SK-N-MC (cell line): ENCODE data around the gene GASK1B.

ENCODE experiments used
- DNase-seq: peaks from one replicate; pipeline ENCODE4 v3.0.0-alpha.2; 2011; ENCODE audit warnings: low read depth, low spot score
- H3K27ac ChIP-seq: fragments of 200-600 bp; sonication (generic); 2 replicates; pipeline ENCODE4 v1.5.1; 2016; ENCODE audit warnings: mixed run types
- H3K36me3 ChIP-seq: fragments of 200-600 bp; sonication (generic); 2 replicates; pipeline ENCODE4 v1.6.1; 2017; ENCODE audit warnings: antibody characterized with exemption, low read length, mixed read lengths; ENCODE audit not compliant: insufficient read depth
- H3K4me3 ChIP-seq: fragments of 200-600 bp; sonication (generic); 2 replicates; pipeline ENCODE4 v1.5.1; 2016
- H3K9ac ChIP-seq: fragments of 200-600 bp; sonication (generic); 2 replicates; pipeline ENCODE4 v1.8.0; 2017; ENCODE audit warnings: mixed run types, mixed read lengths; ENCODE audit not compliant: insufficient read length
- H3K9me3 ChIP-seq: fragments of 200-600 bp; sonication (generic); 2 replicates; pipeline ENCODE4 v1.6.1; 2017; ENCODE audit warnings: low read depth, mild to moderate bottlenecking, antibody characterized with exemption, low read length, moderate library complexity, mixed read lengths
- EZH2 ChIP-seq: fragments of 200-600 bp; sonication (generic); IDR thresholded peaks from one replicate; pipeline ENCODE4 v1.6.1; 2017; ENCODE audit warnings: antibody characterized with exemption
- FOXP2 ChIP-seq: optimal IDR thresholded peaks from 2 replicates; pipeline ENCODE3; 2011; ENCODE audit warnings: mild to moderate bottlenecking, moderate library complexity; ENCODE audit not compliant: insufficient read depth; ENCODE audit errors: extremely low read length, control extremely low read depth
- POLR2AphosphoS5 ChIP-seq: IDR thresholded peaks from 2 replicates; pipeline ENCODE4 v1.6.1; 2012; ENCODE audit warnings: mild to moderate bottlenecking, low read depth, low read length, borderline replicate concordance

Gene GASK1B

DNA sequence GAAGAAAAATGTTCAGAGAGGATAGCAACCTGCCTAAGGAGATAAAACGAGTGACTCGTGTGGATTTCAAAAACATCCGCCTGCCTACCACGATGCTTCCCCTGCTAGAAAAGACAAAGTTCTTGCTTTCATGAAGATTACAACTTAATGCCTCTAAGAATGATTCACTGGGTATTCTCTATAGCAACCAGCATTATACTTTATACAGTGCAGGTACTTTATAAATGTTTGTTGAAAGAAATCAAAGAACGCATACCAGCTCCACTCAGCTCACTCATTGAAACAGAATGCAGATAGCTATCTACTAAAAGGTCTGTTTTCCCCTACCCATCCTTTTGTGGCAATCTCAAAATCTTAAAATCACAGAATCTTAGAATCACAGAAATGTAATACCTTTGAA lies 33.7 kb downstream of the GASK1B start:
- H3K36me3 ChIP-seq, result no peaks in the 10 kb centered on the region
- H3K4me3 ChIP-seq, result no peak overlapping the region
- H3K27ac ChIP-seq, result no peak overlapping the region
- no peak for TF ChIP-seq EZH2
- TF ChIP-seq FOXP2, result no peak
- TF ChIP-seq POLR2AphosphoS5, result no peak
- H3K9ac ChIP-seq, result no peak overlapping the region
- H3K9me3 ChIP-seq, result no peaks in the 10 kb centered on the region
- no peak for DNase-seq

DNA sequence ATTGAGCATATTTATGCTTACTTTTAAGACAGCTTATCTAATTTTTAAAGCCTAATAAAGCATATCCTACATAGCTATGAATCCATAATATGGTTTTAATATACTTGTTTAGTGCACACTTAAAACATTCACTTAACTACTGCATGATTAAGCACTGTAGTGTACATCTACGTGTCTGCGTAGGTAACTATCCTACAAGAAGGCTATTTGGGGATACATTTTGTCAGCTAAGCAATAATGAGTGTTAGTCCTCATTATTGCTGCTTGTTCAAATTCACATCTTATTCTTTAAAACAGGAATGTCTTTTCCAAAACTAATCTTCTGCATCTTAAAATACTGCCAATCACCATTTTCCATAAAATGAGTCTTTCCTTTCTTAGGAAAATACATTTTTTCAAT lies 38.6 kb downstream of the GASK1B start:
- no peak overlapping the region for H3K27ac ChIP-seq
- no peak for DNase-seq
- H3K36me3 ChIP-seq, result no peaks in the 10 kb centered on the region
- H3K9me3 ChIP-seq, result no peaks in the 10 kb centered on the region
- H3K4me3 ChIP-seq, result no peak overlapping the region
- no peak overlapping the region for H3K9ac ChIP-seq
- no peak for TF ChIP-seq FOXP2
- no peak for TF ChIP-seq POLR2AphosphoS5
- no peak for TF ChIP-seq EZH2

DNA sequence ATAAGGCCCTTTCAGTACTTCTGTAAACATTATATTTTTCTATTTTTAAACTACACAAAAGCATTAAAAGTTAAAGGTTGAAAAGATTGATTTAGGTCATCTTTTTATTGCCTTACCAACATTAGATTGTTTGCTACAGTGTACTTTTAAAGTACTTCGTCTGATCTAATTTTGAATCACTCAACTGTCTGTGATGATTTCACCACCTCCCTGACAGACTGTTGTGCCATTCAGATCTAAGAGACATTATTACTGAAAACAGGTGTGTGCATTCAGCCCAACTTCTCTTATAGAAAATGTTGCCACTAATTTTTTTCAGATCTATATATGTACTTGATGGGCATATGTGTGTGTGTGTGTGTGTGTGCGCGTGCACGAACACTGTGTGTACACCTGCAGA lies 39.3 kb downstream of the GASK1B start:
- TF ChIP-seq POLR2AphosphoS5 (no peak), FOXP2 (no peak), EZH2 (no peak)
- no peak overlapping the region for H3K4me3 ChIP-seq
- no peaks in the 10 kb centered on the region for H3K36me3 ChIP-seq
- no peaks in the 10 kb centered on the region for H3K9me3 ChIP-seq
- no peak overlapping the region for H3K9ac ChIP-seq
- no peak for DNase-seq
- H3K27ac ChIP-seq, result no peak overlapping the region

DNA sequence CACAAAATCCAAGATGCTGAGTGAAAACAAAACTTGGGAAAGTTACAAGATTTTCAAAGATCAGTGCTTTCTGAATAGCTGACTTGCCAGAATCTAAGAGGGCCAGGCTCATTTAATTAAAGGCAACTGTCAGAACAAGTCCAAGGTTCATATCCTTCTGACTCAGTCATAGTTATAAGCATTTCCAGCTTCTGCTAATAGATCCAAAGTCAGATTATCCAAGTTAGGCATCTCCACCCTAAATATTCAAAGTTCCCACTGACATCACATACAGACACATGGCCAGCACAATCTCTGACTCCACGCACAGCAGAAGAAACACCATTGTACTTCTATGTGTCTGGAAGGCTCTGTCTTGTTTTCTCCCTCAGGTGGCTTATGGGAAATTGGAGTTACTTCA lies 41.8 kb downstream of the GASK1B start:
- no peaks in the 10 kb centered on the region for H3K36me3 ChIP-seq
- H3K9ac ChIP-seq, result no peak overlapping the region
- no peak for DNase-seq
- TF ChIP-seq EZH2 (no peak), POLR2AphosphoS5 (no peak), FOXP2 (no peak)
- H3K4me3 ChIP-seq, result no peak overlapping the region
- H3K9me3 ChIP-seq, result no peaks in the 10 kb centered on the region
- no peak overlapping the region for H3K27ac ChIP-seq

DNA sequence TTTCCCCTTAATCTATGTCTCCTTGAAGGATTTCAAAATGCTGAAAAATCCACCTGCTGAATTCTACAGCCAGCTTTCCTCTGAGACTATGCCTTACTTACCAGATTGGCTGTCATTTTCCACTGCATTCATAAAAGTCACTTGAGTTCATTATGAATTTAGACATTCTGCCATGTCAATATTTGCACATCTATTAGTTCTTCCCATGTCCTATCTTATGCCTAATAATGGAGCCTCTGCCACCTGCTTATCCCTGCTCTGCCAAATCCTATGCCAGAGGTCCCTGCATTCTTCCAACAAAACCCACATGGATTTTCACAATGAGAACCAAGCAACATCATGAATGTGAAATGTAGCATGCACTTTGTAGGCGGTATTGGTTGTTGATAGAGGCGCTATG lies 42.6 kb downstream of the GASK1B start:
- Histone ChIP-seq H3K9me3 (no peaks in the 10 kb centered on the region), H3K9ac (no peak overlapping the region), H3K36me3 (no peaks in the 10 kb centered on the region), H3K27ac (no peak overlapping the region), H3K4me3 (no peak overlapping the region)
- no peak for DNase-seq
- TF ChIP-seq POLR2AphosphoS5, result no peak
- no peak for TF ChIP-seq EZH2
- no peak for TF ChIP-seq FOXP2

DNA sequence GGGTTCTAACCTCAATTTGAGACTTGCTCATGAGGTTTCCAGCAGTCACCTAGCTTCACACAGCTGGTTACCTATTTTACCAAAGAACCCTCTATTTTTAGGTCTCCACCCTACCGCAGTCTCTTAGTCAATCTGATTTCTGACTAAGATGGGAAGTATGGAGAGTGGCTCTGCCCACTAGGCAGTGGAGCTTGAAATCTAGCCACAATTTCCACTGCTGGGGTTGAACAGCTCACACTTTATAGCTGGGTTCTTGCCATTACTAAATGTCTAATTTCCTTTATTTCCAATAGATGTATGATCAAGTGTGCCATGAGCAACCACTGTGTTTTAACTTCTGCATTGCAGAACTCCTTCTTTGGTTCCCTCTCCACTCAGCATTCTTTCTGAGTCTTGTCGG lies 43.1 kb downstream of the GASK1B start:
- no peak overlapping the region for H3K4me3 ChIP-seq
- no peak for DNase-seq
- no peak overlapping the region for H3K9ac ChIP-seq
- TF ChIP-seq FOXP2 (no peak), EZH2 (no peak), POLR2AphosphoS5 (no peak)
- H3K36me3 ChIP-seq, result no peaks in the 10 kb centered on the region
- no peaks in the 10 kb centered on the region for H3K9me3 ChIP-seq
- no peak overlapping the region for H3K27ac ChIP-seq

DNA sequence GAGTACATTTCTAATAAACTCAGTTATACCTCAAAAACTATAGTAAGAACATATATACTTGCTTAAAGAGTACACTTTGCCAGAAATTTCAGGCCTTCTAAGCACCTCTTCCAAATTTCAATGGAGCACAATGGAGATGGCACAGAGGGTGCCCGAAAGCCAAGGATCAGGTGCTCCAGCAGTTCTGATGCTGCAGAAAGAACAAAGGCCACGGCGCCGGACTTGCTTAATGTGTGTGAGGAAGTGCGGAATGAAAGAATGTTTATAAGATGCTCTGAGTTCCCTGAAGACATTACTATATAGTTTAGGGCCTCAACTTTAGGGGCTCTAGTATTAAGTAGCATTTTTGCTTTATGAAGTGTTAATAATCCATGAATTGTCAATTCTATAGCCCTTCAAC lies 44.3 kb downstream of the GASK1B start:
- DNase-seq, result no peak
- H3K27ac ChIP-seq, result no peak overlapping the region
- no peaks in the 10 kb centered on the region for H3K9me3 ChIP-seq
- H3K9ac ChIP-seq, result no peak overlapping the region
- no peak for TF ChIP-seq POLR2AphosphoS5
- no peak for TF ChIP-seq EZH2
- no peak for TF ChIP-seq FOXP2
- H3K4me3 ChIP-seq, result no peak overlapping the region
- H3K36me3 ChIP-seq, result no peaks in the 10 kb centered on the region

DNA sequence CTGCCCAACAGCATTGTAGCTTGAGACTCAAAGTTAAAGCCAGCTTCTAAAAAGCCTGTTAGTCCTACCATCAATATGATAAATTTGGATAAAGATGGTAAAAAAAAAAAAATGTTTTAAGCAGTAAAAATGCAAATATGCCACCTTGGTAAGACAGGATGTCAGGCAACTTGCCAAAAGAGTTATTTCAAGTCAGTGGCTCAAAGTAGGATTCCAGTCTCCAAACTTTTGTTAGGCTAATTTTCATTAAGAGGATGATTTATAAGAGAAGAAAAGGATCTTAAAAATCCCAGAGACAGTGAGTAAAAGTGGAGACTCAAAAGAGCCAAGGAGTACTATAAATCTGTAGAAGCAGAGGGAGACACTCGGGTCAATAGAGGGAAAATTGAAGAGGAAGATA lies 47.5 kb downstream of the GASK1B start:
- TF ChIP-seq POLR2AphosphoS5 (no peak), EZH2 (no peak), FOXP2 (no peak)
- Histone ChIP-seq H3K9me3 (no peaks in the 10 kb centered on the region), H3K4me3 (no peak overlapping the region), H3K27ac (no peak overlapping the region), H3K9ac (no peak overlapping the region), H3K36me3 (no peaks in the 10 kb centered on the region)
- DNase-seq, result peak; percentile 12
